Activated CD8-positive, alpha-beta T cell treated with anti-CD3 and anti-CD28 coated beads for 36 hours (primary cell): ENCODE data around the gene C1orf94. TPM values are rescaled to one million over a fixed set of nuclear protein-coding genes. Genes with fewer than 3 reads are reported as not detected.

Experiments
- ATAC-seq: fragments of 200-7000 bp; cut with Tn5 transposase; one replicate; pipeline ENCODE4 v1.10.0; 2021; ENCODE audit warnings: mild to moderate bottlenecking, moderate library complexity
- CTCF ChIA-PET: fragments of 350-600 bp; sonication (Branson Sonifier 250); formaldehyde crosslinking; loops from one replicate; lab custom pipeline; 2021; ENCODE audit warnings: antibody characterized with exemption; lab: Charles Lee
- POLR2A ChIA-PET: fragments of 350-600 bp; sonication (Branson Sonifier 250); formaldehyde crosslinking; loops from one replicate; lab custom pipeline; 2021; ENCODE audit warnings: antibody characterized with exemption; lab: Charles Lee
- DNase-seq: peaks from one replicate; pipeline ENCODE4 v3.0.0-alpha.2; 2020
- H3K27ac Mint-ChIP-seq: one replicate; pipeline ENCODE4 v1.8.0; 2021; ENCODE audit warnings: mild to moderate bottlenecking, mixed read lengths
- H3K27me3 Mint-ChIP-seq: one replicate; pipeline ENCODE4 v1.8.0; 2021; ENCODE audit warnings: mixed read lengths
- H3K36me3 Mint-ChIP-seq: one replicate; pipeline ENCODE4 v1.8.0; 2021; ENCODE audit warnings: low read depth, mixed read lengths
- H3K4me1 Mint-ChIP-seq: one replicate; pipeline ENCODE4 v1.8.0; 2021; ENCODE audit warnings: low read depth, mixed read lengths
- H3K4me3 Mint-ChIP-seq: one replicate; pipeline ENCODE4 v1.8.0; 2021; ENCODE audit warnings: mild to moderate bottlenecking, moderate library complexity, mixed read lengths
- H3K9me3 Mint-ChIP-seq: one replicate; pipeline ENCODE4 v1.8.0; 2021; ENCODE audit warnings: mixed read lengths
- intact Hi-C: fragments of 100-400 bp; cut with micrococcal nuclease; formaldehyde crosslinking; loops from one replicate; pipeline ENCODE4 v1.10.0; 2022
- total RNA-seq, 2 experiments: library from RNA; stranded (reverse); gene quantifications; one replicate each; pipeline ENCODE4 v1.2.3, GENCODE V29; 2021
- TF ChIP-seq, protein P1 (sequence below): fragments of 200-600 bp; IDR thresholded peaks from one replicate; pipeline ENCODE4 v1.8.0; 2022; ENCODE audit warnings: antibody characterized with exemption, mild to moderate bottlenecking

The C1orf94 gene
- total RNA-seq, 2 experiments from 2014 or later, result not detected

DNA sequence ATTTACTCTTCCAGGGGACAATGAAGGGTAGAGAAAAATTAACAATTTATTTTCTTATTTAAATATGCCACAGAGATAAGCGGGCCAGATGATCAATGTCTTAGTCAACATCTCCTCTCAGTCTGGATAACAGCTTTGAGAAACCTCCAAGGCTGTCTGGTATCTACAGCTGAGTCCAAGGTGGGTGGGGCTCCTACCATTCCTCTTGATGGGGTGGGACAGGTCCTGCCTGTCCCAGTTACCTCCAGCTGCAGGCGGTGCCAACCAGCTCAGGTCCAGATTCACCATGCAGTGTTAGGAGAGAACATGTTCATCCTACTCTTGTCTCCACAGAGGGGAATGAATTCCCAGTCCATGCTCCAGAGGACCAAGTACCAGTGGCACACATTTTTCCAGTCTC is 32.7 kb upstream of the C1orf94 start:
- DNase-seq, result no peak

DNA sequence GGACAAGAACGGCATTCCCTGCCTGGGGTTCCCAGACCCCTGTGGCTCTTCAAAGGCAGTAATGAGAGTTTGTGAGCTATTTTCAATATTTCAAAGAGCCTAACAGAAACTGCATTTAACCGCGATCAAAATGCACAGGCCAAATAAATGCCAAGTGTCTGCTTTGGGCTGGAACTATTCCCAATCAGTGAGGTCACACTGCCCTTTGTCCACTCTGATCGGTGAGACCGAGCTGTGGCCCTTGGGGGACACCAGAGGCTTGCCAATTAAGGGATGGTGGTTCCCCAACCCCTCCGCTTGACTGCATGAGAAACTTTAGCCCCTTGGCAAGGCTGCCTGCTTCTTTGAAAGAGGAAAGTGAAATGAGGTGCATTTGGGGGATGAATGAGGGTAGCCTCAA is 31.9 kb upstream of the C1orf94 start:
- ChIA-PET POLR2A (no interaction called here), CTCF (interaction anchor here (0.9 kb wide), 1 partner anchor 18 kb away, joined by 3 read pairs; no protein-coding TSS in a partner anchor)
- Mint-ChIP-seq H3K9me3 (no peaks in the 10 kb centered on the region), H3K36me3 (no peaks in the 10 kb centered on the region), H3K27me3 (peaks cover 9% of the 10 kb centered on the region), H3K27ac (no peak overlapping the region), H3K4me1 (no peaks in the 10 kb centered on the region), H3K4me3 (no peak overlapping the region)
- ATAC-seq (no peak), DNase-seq (no peak)
- TF ChIP-seq, protein P1, sequence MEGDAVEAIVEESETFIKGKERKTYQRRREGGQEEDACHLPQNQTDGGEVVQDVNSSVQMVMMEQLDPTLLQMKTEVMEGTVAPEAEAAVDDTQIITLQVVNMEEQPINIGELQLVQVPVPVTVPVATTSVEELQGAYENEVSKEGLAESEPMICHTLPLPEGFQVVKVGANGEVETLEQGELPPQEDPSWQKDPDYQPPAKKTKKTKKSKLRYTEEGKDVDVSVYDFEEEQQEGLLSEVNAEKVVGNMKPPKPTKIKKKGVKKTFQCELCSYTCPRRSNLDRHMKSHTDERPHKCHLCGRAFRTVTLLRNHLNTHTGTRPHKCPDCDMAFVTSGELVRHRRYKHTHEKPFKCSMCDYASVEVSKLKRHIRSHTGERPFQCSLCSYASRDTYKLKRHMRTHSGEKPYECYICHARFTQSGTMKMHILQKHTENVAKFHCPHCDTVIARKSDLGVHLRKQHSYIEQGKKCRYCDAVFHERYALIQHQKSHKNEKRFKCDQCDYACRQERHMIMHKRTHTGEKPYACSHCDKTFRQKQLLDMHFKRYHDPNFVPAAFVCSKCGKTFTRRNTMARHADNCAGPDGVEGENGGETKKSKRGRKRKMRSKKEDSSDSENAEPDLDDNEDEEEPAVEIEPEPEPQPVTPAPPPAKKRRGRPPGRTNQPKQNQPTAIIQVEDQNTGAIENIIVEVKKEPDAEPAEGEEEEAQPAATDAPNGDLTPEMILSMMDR, result no peak
- intact Hi-C loops, result no loop called here

More for the DNA sequence above, 32.7 kb upstream of the C1orf94 start:
- TF ChIP-seq, protein P1, result no peak
- Mint-ChIP-seq H3K4me3 (no peak overlapping the region), H3K9me3 (no peaks in the 10 kb centered on the region), H3K27ac (no peak overlapping the region), H3K36me3 (no peaks in the 10 kb centered on the region), H3K4me1 (no peaks in the 10 kb centered on the region), H3K27me3 (peaks cover 9% of the 10 kb centered on the region)
- intact Hi-C loops, result no loop called here
- no peak for ATAC-seq
- POLR2A ChIA-PET, result no interaction called here
- CTCF ChIA-PET, result interaction anchor here (0.9 kb wide), 1 partner anchor 19 kb away, joined by 3 read pairs; no protein-coding TSS in a partner anchor

DNA sequence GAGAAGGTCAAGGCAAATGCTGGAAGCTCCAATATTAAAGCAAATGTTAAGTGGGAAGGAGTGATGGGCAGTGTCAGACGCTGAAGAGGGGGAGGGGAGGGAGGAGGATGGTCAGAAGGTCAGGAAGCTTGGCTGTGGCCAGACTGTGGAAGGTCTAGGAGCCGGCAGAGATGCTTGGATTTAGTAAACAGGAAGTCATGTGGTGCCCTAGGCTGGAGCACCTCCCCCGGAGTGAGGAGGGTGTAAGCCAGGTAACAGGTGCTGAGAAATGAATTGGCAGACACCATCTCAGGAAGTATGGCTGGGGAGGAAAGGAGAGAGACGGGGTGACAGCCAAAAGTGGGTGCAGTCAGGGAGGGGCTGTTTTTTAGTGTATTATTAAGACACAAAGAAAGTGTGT is 29.4 kb upstream of the C1orf94 start:
- intact Hi-C loops, result no loop called here
- ChIA-PET POLR2A (no interaction called here), CTCF (no interaction called here)
- TF ChIP-seq, protein P1, result no peak
- H3K27me3 Mint-ChIP-seq, result peaks cover 7% of the 10 kb centered on the region
- DNase-seq, result no peak
- no peak overlapping the region for H3K27ac Mint-ChIP-seq
- ATAC-seq, result no peak
- no peak overlapping the region for H3K4me3 Mint-ChIP-seq
- H3K4me1 Mint-ChIP-seq, result no peaks in the 10 kb centered on the region
- no peaks in the 10 kb centered on the region for H3K36me3 Mint-ChIP-seq
- no peaks in the 10 kb centered on the region for H3K9me3 Mint-ChIP-seq

DNA sequence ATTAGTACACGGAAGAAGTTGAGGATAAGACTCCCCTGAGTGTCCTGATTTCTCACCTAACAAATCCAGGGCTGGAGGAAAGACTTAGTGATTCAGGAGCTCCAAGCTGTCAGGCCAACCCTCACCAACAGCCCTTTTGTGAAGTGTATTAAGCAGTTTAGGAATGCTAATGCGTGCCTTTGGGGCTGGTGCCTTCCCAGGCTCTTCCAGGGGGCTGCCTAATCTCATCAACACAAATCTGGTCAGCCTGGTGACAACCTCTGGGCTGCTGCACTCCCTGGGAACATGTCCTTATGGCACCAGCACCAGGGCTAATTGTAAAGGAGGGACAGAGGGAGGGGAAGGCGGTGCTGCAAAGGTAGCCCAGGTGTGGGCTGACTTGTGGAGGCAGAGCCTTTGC is 27.2 kb upstream of the C1orf94 start:
- ATAC-seq (no peak), DNase-seq (no peak)
- no peaks in the 10 kb centered on the region for H3K36me3 Mint-ChIP-seq
- peaks cover 12% of the 10 kb centered on the region for H3K27me3 Mint-ChIP-seq
- TF ChIP-seq, protein P1, result no peak
- ChIA-PET POLR2A (no interaction called here), CTCF (no interaction called here)
- no peak overlapping the region for H3K27ac Mint-ChIP-seq
- no peaks in the 10 kb centered on the region for H3K4me1 Mint-ChIP-seq
- intact Hi-C loops, result no loop called here
- no peak overlapping the region for H3K4me3 Mint-ChIP-seq
- H3K9me3 Mint-ChIP-seq, result no peaks in the 10 kb centered on the region

DNA sequence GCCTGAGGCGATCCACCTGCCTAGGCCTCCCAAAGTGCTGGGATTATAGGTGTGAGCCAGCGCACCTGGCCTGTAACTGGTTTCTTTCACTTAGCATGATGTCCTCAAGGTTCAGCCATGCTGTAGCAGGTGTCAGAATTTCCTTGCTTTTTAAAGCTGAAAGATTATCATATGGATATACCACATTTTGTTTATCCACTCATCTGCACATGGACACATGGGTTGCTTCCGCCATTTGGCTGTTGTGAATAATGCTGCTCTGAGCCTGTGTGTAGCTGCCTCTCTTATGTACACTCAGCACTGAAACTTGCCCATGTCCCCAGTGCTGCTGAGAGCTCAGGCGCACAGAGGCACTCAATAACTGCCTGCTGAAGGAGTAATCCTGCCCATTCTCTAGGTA is 23.5 kb upstream of the C1orf94 start:
- ChIA-PET POLR2A (no interaction called here), CTCF (interaction anchor here (0.9 to 1.1 kb wide), 2 partner anchors 10 to 520 kb away, joined by 3 read pairs; no protein-coding TSS in a partner anchor)
- intact Hi-C loops, result no loop called here
- TF ChIP-seq, protein P1, result no peak
- H3K27me3 Mint-ChIP-seq, result peaks cover 15% of the 10 kb centered on the region
- no peak overlapping the region for H3K4me3 Mint-ChIP-seq
- no peak for ATAC-seq
- DNase-seq, result no peak
- H3K4me1 Mint-ChIP-seq, result no peaks in the 10 kb centered on the region
- no peaks in the 10 kb centered on the region for H3K36me3 Mint-ChIP-seq
- H3K9me3 Mint-ChIP-seq, result no peaks in the 10 kb centered on the region
- no peak overlapping the region for H3K27ac Mint-ChIP-seq
